ENCODE data around the gene SAPCD1.

SAPCD1 gene

GRCh38 chr6:31762356-31762755 lies at the start of gene SAPCD1:
SAPCD1 (plus strand) TSS chr6:31762656; CDS start chr6:31763055, 399 bp downstream.
- DNase-seq (ENCODE audit: low read depth), result no peak

- no peak for DNase-seq (ENCODE audit: low read depth)
These were observed 49.0 kb upstream of the SAPCD1 start for GRCh38 chr6:31713465-31713864.

- no peak for DNase-seq (ENCODE audit: low read depth)
These were observed 48.3 kb upstream of the SAPCD1 start for GRCh38 chr6:31713991-31714684.

- no peak for DNase-seq (ENCODE audit: low read depth)
These were observed 47.2 kb upstream of the SAPCD1 start, which contains the start of gene LY6G6D for GRCh38 chr6:31715022-31715958. LY6G6D (plus strand) TSS chr6:31715348; CDS start chr6:31715356, 8 bp downstream.

DNA sequence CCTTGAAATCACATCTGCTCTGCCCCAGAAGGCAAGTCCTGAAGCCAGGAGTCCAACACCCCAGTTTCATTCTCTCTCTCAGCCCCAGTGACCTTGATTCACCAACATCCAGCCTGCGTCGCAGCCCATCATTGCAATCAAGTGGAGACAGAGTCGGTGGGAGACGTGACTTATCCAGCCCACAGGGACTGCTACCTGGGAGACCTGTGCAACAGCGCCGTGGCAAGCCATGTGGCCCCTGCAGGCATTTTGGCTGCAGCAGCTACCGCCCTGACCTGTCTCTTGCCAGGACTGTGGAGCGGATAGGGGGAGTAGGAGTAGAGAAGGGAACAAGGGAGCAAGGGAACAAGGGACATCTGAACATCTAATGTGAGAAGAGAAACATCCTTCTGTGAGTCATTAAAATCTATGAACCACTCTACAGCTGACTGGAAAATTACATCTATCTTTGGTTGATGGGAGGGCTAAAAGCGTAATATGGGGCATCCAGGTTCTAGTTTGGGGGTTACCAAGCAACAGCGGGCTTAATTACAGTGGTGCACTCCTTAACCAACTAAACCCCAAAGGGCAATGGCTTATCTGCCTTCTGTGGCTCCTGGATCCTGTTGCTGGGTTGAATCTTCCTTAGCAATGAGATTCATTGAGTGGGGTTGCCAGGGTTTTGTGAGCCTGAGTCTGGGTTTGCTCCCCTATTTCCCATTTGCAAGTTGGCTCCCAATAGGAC lies 44.8 kb upstream of the SAPCD1 start:
- DNase-seq (ENCODE audit: low read depth), result no peak

- no peak for DNase-seq (ENCODE audit: low read depth)
These were observed 44.2 kb upstream of the SAPCD1 start for GRCh38 chr6:31718265-31718664.

DNA sequence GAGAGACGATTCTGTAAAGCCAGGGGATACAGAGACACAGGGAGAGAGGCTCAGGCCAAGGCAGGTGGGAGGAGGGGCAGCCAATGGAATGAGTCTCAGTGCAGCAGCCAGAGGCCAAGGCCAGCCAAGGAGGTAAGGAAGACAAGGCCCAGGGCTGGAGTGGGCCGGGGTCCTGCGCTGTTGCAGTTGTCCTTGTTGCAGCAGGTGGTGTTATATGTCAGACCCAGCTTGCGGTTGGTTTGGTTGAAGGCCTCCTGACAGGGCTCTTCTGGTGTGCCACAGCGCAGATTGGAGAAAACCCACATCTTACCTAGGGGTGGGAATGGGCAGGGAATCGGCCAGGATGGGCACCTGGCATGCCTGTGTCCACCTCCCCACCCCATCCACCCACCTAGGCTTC lies 43.5 kb upstream of the SAPCD1 start:
- no peak for DNase-seq (ENCODE audit: low read depth)

DNA sequence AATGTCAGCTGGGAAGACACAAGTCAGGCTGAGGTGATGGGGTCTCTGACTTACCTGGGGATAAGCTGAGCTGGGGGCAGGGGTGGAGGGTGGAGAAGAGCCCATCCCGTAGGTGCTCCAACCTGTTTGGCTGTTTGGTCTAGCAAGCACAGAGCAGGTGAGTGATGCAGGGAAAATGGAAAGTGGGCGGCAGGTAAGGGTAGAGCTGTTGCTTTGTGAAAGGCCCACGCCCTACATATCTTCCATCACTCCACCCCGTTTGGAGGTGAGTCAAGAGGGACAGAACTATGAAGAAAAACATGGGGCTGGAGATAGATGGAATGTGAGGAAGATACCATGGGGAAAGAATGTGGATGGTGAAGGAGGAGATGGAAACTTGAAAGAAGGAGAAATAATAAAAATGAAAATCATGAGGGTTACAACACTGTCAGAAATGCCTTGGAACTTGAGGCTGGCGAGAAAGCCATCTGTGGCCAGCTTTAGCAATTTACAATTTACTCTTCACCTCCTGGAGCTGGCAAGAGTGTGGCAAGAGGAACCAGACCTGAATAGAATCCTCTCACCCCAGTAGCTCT lies 42.2 kb upstream of the SAPCD1 start:
- no peak for DNase-seq (ENCODE audit: low read depth)

- no peak for DNase-seq (ENCODE audit: low read depth)
These were observed 41.0 kb upstream of the SAPCD1 start, which contains the start of gene LY6G6C for GRCh38 chr6:31721351-31722020. LY6G6C (minus strand) TSS chr6:31721746; CDS start chr6:31721679, 67 bp downstream.

DNA sequence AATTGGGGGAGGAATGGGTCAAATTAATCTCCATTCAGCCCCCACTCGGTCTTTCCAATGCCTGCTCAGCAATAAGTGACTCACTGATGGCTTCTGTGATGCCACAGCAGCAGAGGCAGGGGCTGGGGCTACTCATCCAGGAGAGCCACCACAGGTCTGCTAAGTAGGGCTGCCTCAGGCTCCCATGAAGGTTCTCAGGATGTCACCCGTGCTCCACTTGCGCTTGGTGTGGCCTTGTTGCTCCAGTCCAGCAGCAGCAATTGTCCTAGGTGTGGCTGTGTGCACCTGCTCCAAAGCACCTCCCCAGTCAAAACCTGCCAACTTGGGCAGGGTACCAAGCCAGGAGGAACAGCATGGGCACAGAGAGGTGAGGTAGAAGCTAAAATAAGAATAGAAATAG lies 40.3 kb upstream of the SAPCD1 start:
- no peak for DNase-seq (ENCODE audit: low read depth)

DNA sequence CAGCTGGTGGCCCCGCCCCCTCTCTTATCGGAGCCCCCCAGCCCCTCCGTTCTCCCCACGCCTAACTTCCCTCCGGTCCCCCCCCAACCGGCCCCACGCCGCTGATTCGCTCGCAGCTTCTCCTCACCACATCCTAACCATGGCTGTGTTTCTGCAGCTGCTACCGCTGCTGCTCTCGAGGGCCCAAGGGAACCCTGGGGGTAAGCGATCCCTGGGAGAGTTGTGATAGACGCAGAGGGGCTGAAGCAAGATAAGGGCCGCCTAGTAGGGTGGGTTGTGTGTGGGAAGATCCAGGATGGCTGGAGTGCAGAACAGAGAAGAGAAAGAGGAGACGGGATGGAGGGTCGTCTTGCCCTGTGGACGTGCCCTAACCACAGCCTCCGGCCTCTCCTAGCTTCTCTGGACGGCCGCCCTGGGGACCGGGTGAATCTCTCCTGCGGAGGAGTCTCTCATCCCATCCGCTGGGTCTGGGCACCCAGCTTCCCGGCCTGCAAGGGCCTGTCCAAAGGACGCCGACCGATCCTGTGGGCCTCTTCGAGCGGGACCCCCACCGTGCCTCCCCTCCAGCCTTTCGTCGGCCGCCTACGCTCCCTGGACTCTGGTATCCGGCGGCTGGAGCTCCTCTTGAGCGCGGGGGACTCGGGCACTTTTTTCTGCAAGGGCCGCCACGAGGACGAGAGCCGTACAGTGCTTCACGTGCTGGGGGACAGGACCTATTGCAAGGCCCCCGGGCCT lies 39.0 kb upstream of the SAPCD1 start, which contains the start of gene MPIG6B:
MPIG6B (plus strand) TSS at position 129 of the 735 bp plus-strand sequence; CDS start at position 140, 11 bp downstream.
- no peak for DNase-seq (ENCODE audit: low read depth)

- DNase-seq (ENCODE audit: low read depth), result no peak
These were observed 38.3 kb upstream of the SAPCD1 start for GRCh38 chr6:31723980-31724691.

DNA sequence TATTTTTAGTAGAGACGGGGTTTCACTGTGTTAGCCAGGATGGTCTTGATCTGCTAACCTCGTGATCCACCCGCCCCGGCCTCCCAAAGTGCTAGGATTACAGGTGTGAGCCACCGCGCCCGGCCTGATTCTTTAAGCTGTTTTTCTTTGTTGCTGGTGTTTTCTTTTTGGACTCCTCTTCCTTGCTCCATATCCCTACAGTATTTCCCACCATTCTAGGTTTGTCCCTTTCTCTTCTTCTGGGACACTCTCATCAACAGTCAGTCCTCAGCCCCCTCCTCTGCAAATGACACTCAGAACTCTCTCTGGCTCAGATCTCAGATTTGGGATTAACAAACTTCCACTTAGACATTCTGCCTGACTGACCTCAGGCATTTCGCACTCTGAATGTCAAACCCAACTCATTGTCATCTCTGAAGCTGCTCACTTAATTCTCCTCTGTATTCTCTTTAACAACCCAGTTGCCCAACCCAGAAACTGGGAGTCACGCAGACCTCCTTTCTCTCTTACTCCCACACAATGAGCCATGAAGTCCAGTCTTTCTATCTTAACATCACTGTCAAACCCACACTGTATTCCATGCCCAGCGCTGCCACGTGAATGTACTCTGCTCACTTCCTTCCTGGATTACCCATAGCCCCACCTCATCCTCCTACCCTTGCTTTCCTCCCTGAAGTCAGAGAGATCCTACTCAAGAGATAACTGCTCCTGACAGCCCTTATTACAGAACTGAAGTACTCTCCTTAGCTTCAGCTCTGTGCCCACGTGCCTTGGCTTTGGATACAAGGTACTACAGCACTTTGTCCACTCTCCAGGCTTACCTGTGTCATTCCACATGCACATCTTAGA lies 36.7 kb upstream of the SAPCD1 start:
- no peak for DNase-seq (ENCODE audit: low read depth)

GRCh38 chr6:31727034-31727716 lies 35.3 kb upstream of the SAPCD1 start:
- no peak for DNase-seq (ENCODE audit: low read depth)

- DNase-seq (ENCODE audit: low read depth), result no peak
These were observed 34.5 kb upstream of the SAPCD1 start for GRCh38 chr6:31727717-31728671.

- DNase-seq (ENCODE audit: low read depth), result no peak
These were observed 33.5 kb upstream of the SAPCD1 start, which contains the start of gene DDAH2 for GRCh38 chr6:31728767-31729514. DDAH2 (minus strand) TSS chr6:31729299; CDS start chr6:31729161, 138 bp downstream.
